ENCODE measurements around the gene EMILIN1.

Gene EMILIN1

DNA sequence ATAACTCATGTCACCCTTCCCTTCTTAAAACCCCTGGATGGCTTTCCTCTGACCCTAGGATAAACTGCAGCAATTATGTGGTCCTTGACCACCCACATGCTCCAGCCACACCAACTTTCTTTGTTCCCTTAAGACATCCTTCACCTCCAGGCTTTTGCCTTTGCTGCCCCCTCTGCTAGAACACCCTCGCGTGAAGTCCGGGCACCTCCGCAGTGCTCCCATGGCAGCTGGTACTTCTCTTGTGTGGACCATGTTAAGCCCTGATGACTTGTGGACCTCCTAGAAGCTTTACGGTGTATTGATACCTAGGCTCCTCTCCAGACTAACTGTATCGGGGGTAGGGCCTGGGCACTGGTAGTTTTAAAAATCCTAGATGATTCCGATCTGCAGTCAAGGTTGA lies 44.4 kb downstream of the EMILIN1 start:
- H3K9ac ChIP-seq (ENCODE audit: low read depth, low read length): no peak overlapping the region
- H3K27me3 ChIP-seq (ENCODE audit: insufficient read depth, low read length): peaks cover 69% of the 10 kb centered on the region
- no peaks in the 10 kb centered on the region for H3K36me3 ChIP-seq (ENCODE audit: insufficient read depth, low read depth, low read length)
- no peak overlapping the region for H3K27ac ChIP-seq (ENCODE audit: low read length)
- H3K9me3 ChIP-seq (ENCODE audit: insufficient read depth, low read depth, low read length): no peaks in the 10 kb centered on the region; the same call in 1 of the 2 replicates
- H3K4me1 ChIP-seq (ENCODE audit: insufficient read depth, low read length): no peaks in the 10 kb centered on the region; the same call in 1 of the 2 replicates
- no peak overlapping the region for H3K4me3 ChIP-seq (ENCODE audit: low read length)

DNA sequence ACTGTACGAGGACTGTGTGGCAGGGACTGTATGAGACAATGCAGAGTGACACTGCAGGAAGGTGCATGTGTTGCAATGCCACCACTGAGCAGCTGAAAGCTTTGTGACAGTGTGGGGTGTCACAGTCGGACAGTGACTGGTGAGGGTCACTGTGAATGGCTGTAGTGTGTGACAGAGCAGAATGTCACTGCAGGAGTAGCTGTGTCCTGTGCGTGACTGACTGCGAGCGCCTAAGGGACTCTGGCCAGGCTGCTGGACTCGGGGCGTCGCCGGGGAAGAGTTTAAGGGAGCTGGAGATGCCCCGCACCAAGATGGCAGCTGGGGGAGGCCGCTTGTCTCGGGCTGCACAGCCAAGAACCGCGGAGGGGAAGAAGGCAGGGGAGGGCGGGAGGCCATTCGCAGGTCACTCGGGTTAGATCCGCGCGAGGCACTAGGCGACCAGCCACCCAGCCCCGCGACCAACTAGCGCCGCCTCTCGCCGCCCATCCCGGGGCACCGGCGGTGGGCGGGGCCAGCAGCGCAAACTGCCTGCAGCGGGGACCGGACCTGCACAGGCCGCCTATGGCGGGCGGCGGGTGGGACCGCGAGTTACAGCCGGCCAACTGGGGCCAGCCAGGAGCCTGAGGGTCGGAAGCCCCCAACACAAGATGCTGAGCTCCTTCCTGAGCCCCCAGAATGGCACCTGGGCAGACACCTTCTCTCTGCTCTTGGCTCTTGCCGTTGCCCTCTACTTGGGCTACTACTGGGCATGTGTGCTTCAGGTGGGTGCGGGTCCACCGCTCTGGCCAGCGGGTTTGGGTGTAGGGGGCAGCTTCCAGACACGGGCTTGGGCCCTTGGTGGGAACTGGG lies 45.1 kb downstream of the EMILIN1 start, which contains the start of gene ABHD1:
ABHD1 (plus strand) TSS at position 514 of the 849 bp plus-strand sequence; CDS start at position 648, 134 bp downstream.
- H3K27me3 ChIP-seq (ENCODE audit: insufficient read depth, low read length): peaks cover 62% of the 10 kb centered on the region
- H3K9ac ChIP-seq (ENCODE audit: low read depth, low read length): peak within 1 kb of the TSS; percentile 58; the same call in 1 of the 2 replicates
- no peaks in the 10 kb centered on the region; the same call in 1 of the 2 replicates for H3K4me1 ChIP-seq (ENCODE audit: insufficient read depth, low read length)
- no peaks in the 10 kb centered on the region for H3K36me3 ChIP-seq (ENCODE audit: insufficient read depth, low read depth, low read length)
- peak within 1 kb of the TSS; percentile 74 for H3K4me3 ChIP-seq (ENCODE audit: low read length)
- no peak within 1 kb of the TSS for H3K27ac ChIP-seq (ENCODE audit: low read length)
- H3K9me3 ChIP-seq (ENCODE audit: insufficient read depth, low read depth, low read length): no peaks in the 10 kb centered on the region; the same call in 1 of the 2 replicates

DNA sequence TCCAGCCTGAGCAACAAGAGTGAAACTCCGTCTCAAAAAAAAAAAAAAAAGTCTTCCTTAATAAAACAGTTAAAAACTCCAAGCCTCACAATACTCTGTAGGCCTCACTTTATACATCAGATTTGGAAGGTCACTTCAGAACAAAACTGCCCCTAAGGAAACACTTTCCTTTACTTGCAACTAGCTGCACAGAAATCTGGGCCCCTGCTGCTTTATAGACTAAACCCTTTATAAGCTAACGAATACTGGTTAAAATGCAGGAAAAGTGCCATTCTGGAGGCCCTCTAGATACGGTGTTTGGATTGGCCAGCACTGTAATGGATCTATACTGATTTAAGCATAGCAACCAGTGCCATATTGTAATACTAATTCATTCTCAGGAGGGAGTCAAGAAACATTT lies 46.7 kb downstream of the EMILIN1 start:
- Histone ChIP-seq H3K4me1 (ENCODE audit: insufficient read depth, low read length) (no peaks in the 10 kb centered on the region), H3K4me3 (ENCODE audit: low read length) (no peak overlapping the region), H3K9me3 (ENCODE audit: insufficient read depth, low read depth, low read length) (no peaks in the 10 kb centered on the region; the same call in 1 of the 2 replicates), H3K27me3 (ENCODE audit: insufficient read depth, low read length) (peaks cover 47% of the 10 kb centered on the region), H3K36me3 (ENCODE audit: insufficient read depth, low read depth, low read length) (peaks cover 6% of the 10 kb centered on the region; the same call in 1 of the 2 replicates), H3K27ac (ENCODE audit: low read length) (no peak overlapping the region), H3K9ac (ENCODE audit: low read depth, low read length) (no peak overlapping the region)

DNA sequence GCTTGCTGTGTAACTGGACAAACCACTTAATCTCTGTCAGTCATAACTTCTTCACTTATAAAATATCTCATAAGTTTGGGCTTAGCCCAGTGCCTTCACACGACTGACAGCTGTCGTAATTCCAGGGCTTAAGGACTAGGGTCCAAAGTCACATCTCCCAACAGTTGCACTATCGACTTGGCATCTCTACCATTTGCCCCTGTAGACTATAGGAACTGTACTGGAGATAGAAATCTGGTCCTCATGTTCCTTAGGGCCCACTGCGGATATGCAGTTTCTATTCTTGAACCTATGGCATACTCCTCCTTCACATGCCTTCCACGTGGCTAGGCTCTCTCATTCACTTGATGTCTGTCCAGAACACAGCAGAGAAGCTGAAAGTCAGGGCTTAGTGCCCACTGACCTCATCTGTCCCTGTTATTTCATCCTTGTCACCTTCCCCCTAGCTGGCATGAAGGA lies 47.9 kb downstream of the EMILIN1 start:
- H3K36me3 ChIP-seq (ENCODE audit: insufficient read depth, low read depth, low read length): peaks cover 18% of the 10 kb centered on the region
- no peak overlapping the region for H3K9ac ChIP-seq (ENCODE audit: low read depth, low read length)
- no peaks in the 10 kb centered on the region for H3K4me1 ChIP-seq (ENCODE audit: insufficient read depth, low read length)
- H3K4me3 ChIP-seq (ENCODE audit: low read length): no peak overlapping the region
- H3K9me3 ChIP-seq (ENCODE audit: insufficient read depth, low read depth, low read length): no peaks in the 10 kb centered on the region
- H3K27ac ChIP-seq (ENCODE audit: low read length): no peak overlapping the region
- H3K27me3 ChIP-seq (ENCODE audit: insufficient read depth, low read length): peaks cover 35% of the 10 kb centered on the region

DNA sequence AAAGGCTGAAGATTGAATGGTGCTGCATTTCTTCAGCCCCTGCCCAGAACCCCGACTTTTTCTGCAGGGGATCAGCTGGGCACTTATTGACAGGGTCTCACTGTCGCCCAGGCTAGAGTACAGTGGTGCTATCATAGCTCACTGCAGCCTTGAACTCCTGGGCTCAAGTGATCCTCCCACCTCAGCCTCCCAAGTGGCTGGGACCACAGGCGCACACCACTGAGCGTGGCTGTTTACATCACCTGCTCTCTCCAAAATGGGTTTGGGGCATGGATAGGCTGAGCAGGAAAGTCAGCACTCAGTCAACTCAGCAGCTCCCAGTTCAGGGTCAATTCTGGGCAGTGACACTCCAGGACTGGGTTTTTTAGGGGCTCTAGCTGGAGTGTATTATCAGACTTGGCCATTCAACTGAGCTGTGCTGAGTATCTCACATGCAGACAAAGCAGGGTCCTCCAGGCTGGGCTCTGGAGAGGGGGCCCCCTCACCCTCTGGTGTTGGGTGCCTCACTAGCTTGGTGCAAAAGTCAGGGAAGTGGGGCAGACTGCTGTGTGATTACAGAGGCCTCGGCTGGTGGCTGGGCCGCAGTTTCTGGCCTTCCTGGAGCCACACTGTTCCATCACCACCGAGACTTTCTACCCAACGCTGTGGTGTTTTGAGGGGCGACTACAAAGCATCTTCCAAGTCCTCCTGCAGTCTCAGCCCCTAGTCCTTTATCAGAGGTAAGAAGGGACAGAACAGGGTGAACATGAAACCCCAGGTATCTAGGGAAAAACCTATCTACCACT lies 49.7 kb downstream of the EMILIN1 start:
- Histone ChIP-seq H3K4me1 (ENCODE audit: insufficient read depth, low read length) (peaks cover 2% of the 10 kb centered on the region), H3K27me3 (ENCODE audit: insufficient read depth, low read length) (peaks cover 17% of the 10 kb centered on the region), H3K36me3 (ENCODE audit: insufficient read depth, low read depth, low read length) (peaks cover 36% of the 10 kb centered on the region), H3K9ac (ENCODE audit: low read depth, low read length) (no peak overlapping the region), H3K9me3 (ENCODE audit: insufficient read depth, low read depth, low read length) (no peaks in the 10 kb centered on the region), H3K27ac (ENCODE audit: low read length) (no peak overlapping the region), H3K4me3 (ENCODE audit: low read length) (no peak overlapping the region)

DNA sequence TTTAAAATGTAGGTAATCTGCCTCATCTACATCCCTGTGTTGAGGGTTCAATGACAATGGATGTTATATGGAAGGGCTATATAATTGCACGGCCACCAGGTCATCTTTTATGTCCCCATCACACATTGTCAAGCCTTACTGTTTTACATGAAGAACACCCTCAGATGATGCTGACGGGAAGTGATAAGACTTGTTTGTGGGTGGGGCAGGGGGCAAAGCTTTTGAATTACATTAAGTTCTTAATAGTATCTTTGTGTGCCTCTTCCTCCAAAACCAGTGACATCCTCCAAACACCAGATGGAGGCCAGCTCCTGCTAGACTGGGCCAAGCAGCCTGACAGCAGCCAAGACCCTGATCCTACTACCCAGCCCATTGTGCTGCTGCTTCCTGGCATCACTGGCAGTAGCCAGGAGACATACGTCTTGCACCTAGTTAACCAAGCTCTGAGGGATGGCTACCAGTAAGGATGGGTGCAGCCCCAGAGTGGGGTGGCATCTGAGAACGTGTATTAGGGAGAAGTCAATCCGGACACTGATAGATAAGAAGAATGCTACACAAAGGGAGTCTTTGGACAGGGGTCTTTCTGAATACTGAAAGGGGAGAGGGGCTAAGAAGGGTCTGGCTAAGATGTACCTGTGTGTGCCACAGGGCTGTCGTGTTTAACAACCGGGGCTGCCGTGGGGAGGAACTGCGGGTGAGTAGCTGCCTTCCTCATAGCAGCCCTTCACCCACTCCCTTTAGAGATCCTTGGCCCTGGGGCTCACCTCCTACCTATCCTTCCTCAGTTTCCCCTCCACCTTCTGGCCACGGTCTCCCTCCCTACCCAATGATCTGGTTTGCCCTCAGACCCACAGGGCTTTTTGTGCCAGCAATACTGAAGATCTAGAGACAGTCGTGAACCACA lies 50.5 kb downstream of the EMILIN1 start:
- Histone ChIP-seq H3K27ac (ENCODE audit: low read length) (no peak overlapping the region), H3K9me3 (ENCODE audit: insufficient read depth, low read depth, low read length) (no peaks in the 10 kb centered on the region), H3K9ac (ENCODE audit: low read depth, low read length) (no peak overlapping the region), H3K36me3 (ENCODE audit: insufficient read depth, low read depth, low read length) (peaks cover 36% of the 10 kb centered on the region), H3K4me1 (ENCODE audit: insufficient read depth, low read length) (peaks cover 8% of the 10 kb centered on the region), H3K4me3 (ENCODE audit: low read length) (no peak overlapping the region), H3K27me3 (ENCODE audit: insufficient read depth, low read length) (peaks cover 10% of the 10 kb centered on the region)

DNA sequence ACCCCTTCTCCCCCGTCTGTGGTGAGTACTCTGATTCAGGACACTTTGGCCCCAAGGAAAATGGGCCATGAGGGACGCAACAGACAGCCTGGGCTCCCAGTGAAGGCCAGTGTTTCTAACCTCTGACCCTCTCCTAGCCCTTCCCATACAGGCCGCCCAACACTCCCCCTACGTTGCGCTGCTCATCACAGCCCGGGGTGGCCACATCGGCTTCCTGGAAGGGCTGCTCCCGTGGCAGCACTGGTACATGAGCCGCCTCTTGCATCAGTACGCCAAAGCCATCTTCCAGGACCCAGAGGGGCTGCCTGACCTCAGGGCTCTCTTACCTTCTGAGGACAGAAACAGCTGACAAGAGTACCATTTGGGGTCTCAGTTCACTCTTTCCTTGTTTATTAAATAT lies 52.0 kb downstream of the EMILIN1 start:
- H3K4me1 ChIP-seq (ENCODE audit: insufficient read depth, low read length): peaks cover 8% of the 10 kb centered on the region
- H3K36me3 ChIP-seq (ENCODE audit: insufficient read depth, low read depth, low read length): peaks cover 36% of the 10 kb centered on the region
- no peaks in the 10 kb centered on the region for H3K9me3 ChIP-seq (ENCODE audit: insufficient read depth, low read depth, low read length)
- no peak overlapping the region for H3K9ac ChIP-seq (ENCODE audit: low read depth, low read length)
- H3K27me3 ChIP-seq (ENCODE audit: insufficient read depth, low read length): no peaks in the 10 kb centered on the region
- H3K27ac ChIP-seq (ENCODE audit: low read length): no peak overlapping the region
- no peak overlapping the region for H3K4me3 ChIP-seq (ENCODE audit: low read length)

DNA sequence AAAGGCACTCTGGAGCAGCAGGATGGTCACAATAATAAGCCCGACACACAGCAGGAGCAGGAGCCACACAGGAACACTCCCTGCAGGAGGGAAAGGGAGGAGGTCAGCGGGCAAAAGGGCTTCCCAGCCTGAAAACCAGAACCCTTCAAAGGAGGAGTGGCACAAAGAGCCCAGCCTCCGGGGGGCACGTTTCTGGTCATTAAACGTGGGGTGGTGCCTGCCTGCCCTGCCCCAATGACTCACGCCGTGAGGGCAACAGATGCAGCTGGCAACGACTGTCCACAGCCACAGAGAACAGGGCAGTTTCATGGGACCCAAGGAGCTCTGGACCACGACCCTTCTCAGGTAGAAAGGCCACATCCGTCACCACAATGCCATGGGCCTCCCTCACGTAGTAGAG lies 53.0 kb downstream of the EMILIN1 start:
- no peak overlapping the region for H3K4me3 ChIP-seq (ENCODE audit: low read length)
- H3K27ac ChIP-seq (ENCODE audit: low read length): no peak overlapping the region
- H3K9ac ChIP-seq (ENCODE audit: low read depth, low read length): no peak overlapping the region
- H3K36me3 ChIP-seq (ENCODE audit: insufficient read depth, low read depth, low read length): peaks cover 36% of the 10 kb centered on the region
- peaks cover 8% of the 10 kb centered on the region for H3K4me1 ChIP-seq (ENCODE audit: insufficient read depth, low read length)
- H3K9me3 ChIP-seq (ENCODE audit: insufficient read depth, low read depth, low read length): no peaks in the 10 kb centered on the region
- no peaks in the 10 kb centered on the region for H3K27me3 ChIP-seq (ENCODE audit: insufficient read depth, low read length)

DNA sequence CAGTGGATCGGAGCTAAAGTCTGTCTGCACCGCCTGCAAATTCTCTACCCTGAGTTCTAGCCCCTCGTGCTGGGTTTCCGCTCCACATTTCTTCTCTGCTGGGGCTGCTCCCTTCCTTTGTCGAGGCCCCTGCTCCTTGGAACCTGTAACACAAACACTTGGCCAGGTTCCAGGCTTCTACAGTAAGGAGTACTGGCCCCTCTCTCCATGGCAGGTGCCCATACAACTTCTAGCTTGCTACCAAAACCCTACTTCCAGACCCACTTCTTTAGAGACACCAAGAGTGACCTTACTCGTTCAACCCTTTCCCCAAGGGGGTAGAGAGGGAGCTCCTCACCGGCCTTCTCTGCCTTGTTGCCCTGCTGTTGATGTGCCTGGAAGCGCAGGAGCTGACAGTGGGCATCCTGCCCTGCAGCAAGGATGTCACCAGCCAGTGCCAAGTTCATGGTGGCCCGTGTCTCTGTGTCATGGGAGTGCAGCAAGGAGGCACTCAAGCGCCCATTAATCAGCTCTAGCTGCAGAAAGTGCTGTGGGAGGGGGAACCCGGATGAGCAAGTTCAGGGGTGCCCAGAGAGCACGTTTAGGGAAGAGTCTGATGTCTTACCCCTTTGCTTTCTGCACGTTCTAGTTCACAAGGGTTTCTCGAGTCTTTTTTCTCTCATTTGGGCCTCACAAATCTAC lies 54.9 kb downstream of the EMILIN1 start:
- Histone ChIP-seq H3K9ac (ENCODE audit: low read depth, low read length) (peak overlapping the region; percentile 90), H3K36me3 (ENCODE audit: insufficient read depth, low read depth, low read length) (peaks cover 36% of the 10 kb centered on the region), H3K4me3 (ENCODE audit: low read length) (peak overlapping the region; percentile 83), H3K9me3 (ENCODE audit: insufficient read depth, low read depth, low read length) (no peaks in the 10 kb centered on the region), H3K27ac (ENCODE audit: low read length) (no peak overlapping the region), H3K27me3 (ENCODE audit: insufficient read depth, low read length) (no peaks in the 10 kb centered on the region), H3K4me1 (ENCODE audit: insufficient read depth, low read length) (peaks cover 8% of the 10 kb centered on the region)

DNA sequence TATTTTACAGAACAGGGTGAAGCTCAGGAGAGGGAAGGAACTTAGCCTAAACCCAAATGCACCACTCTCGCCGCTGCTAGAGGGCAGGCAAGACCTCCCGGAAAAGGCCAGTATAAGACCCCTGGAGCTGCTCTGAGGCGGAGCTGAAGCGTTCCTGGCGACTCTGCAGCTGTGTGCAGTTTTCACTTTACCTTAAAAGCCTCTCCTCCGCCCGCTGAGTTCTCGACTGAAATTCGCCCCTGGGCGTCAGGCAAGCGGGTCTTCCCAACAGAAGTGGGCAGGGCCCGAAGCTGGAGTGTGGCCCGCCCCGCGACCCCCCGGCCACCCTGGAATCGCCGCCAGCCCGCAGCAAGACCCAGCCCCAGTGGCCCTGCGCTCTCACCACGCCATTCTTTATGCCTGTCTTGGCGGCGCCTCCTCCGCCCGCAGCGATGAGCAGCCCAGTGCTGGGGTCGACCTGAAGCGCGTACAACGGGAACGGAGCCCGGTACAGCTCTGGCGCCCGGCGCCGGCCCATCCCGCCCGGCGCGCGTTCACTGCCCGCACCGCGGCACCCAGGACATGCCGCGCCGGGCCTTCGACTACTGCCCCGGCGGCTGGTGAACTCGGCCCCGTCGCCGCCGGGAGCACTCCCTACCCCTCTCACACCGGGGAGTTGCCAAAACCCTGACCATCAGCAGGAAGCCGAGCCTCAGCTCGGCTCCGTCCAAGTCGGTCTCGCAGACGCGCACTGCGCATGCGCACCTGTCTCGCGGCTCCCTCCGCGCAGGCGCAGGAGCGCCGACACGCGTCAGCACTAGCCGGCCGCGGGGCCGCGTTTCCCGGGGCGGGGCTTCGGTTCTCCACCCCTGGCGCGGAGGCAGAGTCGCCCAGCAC lies 55.7 kb downstream of the EMILIN1 start, which contains the start of gene PREB:
PREB (minus strand) TSS at position 732 of the 876 bp plus-strand sequence; CDS start at position 517, 215 bp downstream.
- peaks cover 36% of the 10 kb centered on the region for H3K36me3 ChIP-seq (ENCODE audit: insufficient read depth, low read depth, low read length)
- no peaks in the 10 kb centered on the region for H3K9me3 ChIP-seq (ENCODE audit: insufficient read depth, low read depth, low read length)
- H3K27ac ChIP-seq (ENCODE audit: low read length): peak within 1 kb of the TSS; percentile 42
- peak within 1 kb of the TSS; percentile 90 for H3K9ac ChIP-seq (ENCODE audit: low read depth, low read length)
- H3K4me1 ChIP-seq (ENCODE audit: insufficient read depth, low read length): peaks cover 8% of the 10 kb centered on the region
- no peaks in the 10 kb centered on the region for H3K27me3 ChIP-seq (ENCODE audit: insufficient read depth, low read length)
- H3K4me3 ChIP-seq (ENCODE audit: low read length): peak within 1 kb of the TSS; percentile 83
